ENCODE measurements around the gene PCGF1.
A peak's percentile ranks its signal among the peaks of the same experiment; 100 is the strongest.

- TF ChIP-seq POLR2AphosphoS5 (IDR thresholded peaks at IDR 0.05; ENCODE audit: low read depth, low read length) (peak; percentile 75; the same call in 1 of the 2 replicates), TAF1 (IDR thresholded peaks at IDR 0.05; ENCODE audit: borderline replicate concordance, low read depth, low read length) (peak; percentile 95)
These were observed 22.1 kb upstream of the PCGF1 start, which contains the start of the genes AUP1 and HTRA2 for GRCh38 chr2:74529357-74530238.
